ENCODE data around the gene ZSCAN31. TPM values are rescaled to one million over a fixed set of nuclear protein-coding genes. Genes with fewer than 3 reads are reported as not detected.

Gene ZSCAN31
- total and polyA plus RNA-seq, 9 of the 15 experiments (the other 6 are each of a cell fraction or from before 2014, with no cell fraction given): 3.9 to 12.1 (median 7.0) TPM

DNA sequence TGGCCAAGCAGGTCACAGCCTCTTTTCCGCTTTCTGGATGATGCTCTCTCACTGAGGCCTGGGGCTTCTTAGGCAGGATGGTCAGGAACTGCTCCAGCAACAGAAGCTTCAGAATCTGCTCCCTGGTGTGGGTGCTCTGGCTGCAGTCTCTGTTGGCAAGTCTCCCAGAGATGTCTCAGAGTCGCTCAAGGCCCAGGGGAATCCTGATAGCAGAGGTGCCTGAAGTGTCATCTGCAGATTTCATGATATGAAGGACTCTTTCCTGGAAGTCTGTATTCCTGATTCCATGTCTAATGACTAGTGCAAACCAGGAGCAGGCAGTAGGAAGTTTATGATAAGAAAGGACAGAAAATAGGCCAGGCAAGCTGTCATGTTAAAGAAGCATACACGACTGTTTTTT, 20.3 kb downstream of the ZSCAN31 start:
- no peaks in the 10 kb centered on the region for H3K36me3 ChIP-seq (ENCODE audit: control insufficient read depth, insufficient read depth, low read length)
- peaks cover 6 to 13% of the 10 kb centered on the region in 2 experiments; a peak in 4 of 5 replicates for H3K4me1 ChIP-seq (replicated peaks in 1 of 2; ENCODE audit: control insufficient read depth in 2 of 2, insufficient read depth in 2 of 2, low read length in 2 of 2)
- in situ Hi-C loops (cut with MboI): no loop called here
- H3K4me2 ChIP-seq (ENCODE audit: insufficient read depth, low read length): peak overlapping the region; percentile 15; the same call in 1 of the 2 replicates
- H3K4me3 ChIP-seq: no peak overlapping the region
- CTCF ChIA-PET (ENCODE audit: low intra/inter-chr PET ratio): no interaction called here
- 22% methylated on average over 3 of the region's 3 CpGs for WGBS (ENCODE audit: insufficient coverage, low coverage, missing lambda C conversion rate)
- H3K9ac ChIP-seq (ENCODE audit: insufficient read depth in 1 of 2, low read depth in 2 of 2, low read length in 2 of 2): peak overlapping the region in 1 of 2 experiments; percentile 53; a peak in 1 of 4 replicates
- peak overlapping the region; percentile 5; the same call in 1 of the 2 replicates for H2AFZ ChIP-seq (ENCODE audit: low read depth, low read length)
- no peak overlapping the region for H3K27ac ChIP-seq (ENCODE audit: extremely low read depth, low read depth, low read length)
- H3K9me1 ChIP-seq (ENCODE audit: control insufficient read depth, insufficient read depth, low read length): no peaks in the 10 kb centered on the region
- H3K79me2 ChIP-seq (ENCODE audit: control insufficient read depth, insufficient read depth, low read length): no peaks in the 10 kb centered on the region
- POLR2A ChIA-PET: interaction anchor here (0.7 to 3.3 kb wide), 7 partner anchors 15 to 266 kb away, joined by 3 to 26 read pairs (median 3); partner anchors contain the start of gene ZSCAN31
- peak in 2 of 4 experiments; percentile 62 to 82 for DNase-seq (ENCODE audit: extremely low read depth in 1 of 4, low spot score in 3 of 4)
- BruUV-seq (replicated peaks): no TSS peak
- H4K20me1 ChIP-seq (replicated peaks; ENCODE audit: control insufficient read depth, insufficient read depth, low read length): no peaks in the 10 kb centered on the region
- peak; percentile 75 for ATAC-seq
- FAIRE-seq: peak; percentile 82
- intact Hi-C loops (cut with micrococcal nuclease): no loop called here
- no peaks in the 10 kb centered on the region for H3K9me3 ChIP-seq (replicated peaks; ENCODE audit: control insufficient read depth, insufficient read depth, low read depth, low read length)
- H3K27me3 ChIP-seq (ENCODE audit: control insufficient read depth in 2 of 2, insufficient read depth in 2 of 2, low read length in 2 of 2): no peaks in the 10 kb centered on the region
- TF ChIP-seq ZKSCAN8 (CRISPR knock-in tag; IDR thresholded peaks at IDR 0.05): no peak
- TF ChIP-seq CHCHD3 (CRISPR knock-in tag; IDR thresholded peaks at IDR 0.05): no peak
- peak; percentile 63; the same call in 1 of the 2 replicates for TF ChIP-seq GATA2 (CRISPR knock-in tag; IDR thresholded peaks at IDR 0.05)
- no peak for TF ChIP-seq BHLHE40 (IDR thresholded peaks at IDR 0.05; ENCODE audit: low read length)
- no peak for TF ChIP-seq BRCA1 (IDR thresholded peaks at IDR 0.05)
- no peak for TF ChIP-seq BRCA1 (CRISPR knock-in tag; IDR thresholded peaks at IDR 0.05)
- peak; percentile 29; the same call in 1 of the 2 replicates for TF ChIP-seq CBFA2T2 (conservative IDR thresholded peaks at IDR 0.05)
- no peak for TF ChIP-seq PTBP1 (IDR thresholded peaks at IDR 0.05; ENCODE audit: low read depth, low read length)
- no peak for TF ChIP-seq ZNF436 (CRISPR knock-in tag; IDR thresholded peaks at IDR 0.05)
- TF ChIP-seq TCF3 (CRISPR knock-in tag; IDR thresholded peaks at IDR 0.05): peak; percentile 51; the same call in 1 of the 2 replicates
- TF ChIP-seq MYC (IDR thresholded peaks at IDR 0.05; ENCODE audit: low read depth, low read length): no peak
- no peak for TF ChIP-seq MYC (CRISPR knock-in tag; IDR thresholded peaks at IDR 0.05; ENCODE audit: borderline replicate concordance, low read depth)
- TF ChIP-seq, protein P1, sequence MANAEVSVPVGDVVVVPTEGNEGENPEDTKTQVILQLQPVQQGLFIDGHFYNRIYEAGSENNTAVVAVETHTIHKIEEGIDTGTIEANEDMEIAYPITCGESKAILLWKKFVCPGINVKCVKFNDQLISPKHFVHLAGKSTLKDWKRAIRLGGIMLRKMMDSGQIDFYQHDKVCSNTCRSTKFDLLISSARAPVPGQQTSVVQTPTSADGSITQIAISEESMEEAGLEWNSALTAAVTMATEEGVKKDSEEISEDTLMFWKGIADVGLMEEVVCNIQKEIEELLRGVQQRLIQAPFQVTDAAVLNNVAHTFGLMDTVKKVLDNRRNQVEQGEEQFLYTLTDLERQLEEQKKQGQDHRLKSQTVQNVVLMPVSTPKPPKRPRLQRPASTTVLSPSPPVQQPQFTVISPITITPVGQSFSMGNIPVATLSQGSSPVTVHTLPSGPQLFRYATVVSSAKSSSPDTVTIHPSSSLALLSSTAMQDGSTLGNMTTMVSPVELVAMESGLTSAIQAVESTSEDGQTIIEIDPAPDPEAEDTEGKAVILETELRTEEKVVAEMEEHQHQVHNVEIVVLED (CRISPR knock-in tag; IDR thresholded peaks at IDR 0.05): no peak
- no peak for TF ChIP-seq RAD51 (IDR thresholded peaks at IDR 0.05; ENCODE audit: borderline replicate concordance, low read depth)
- TF ChIP-seq SIN3A (IDR thresholded peaks at IDR 0.05; ENCODE audit: borderline replicate concordance in 2 of 2, control insufficient read depth in 1 of 2, low read depth in 2 of 2, low read length in 2 of 2): no peak
- TF ChIP-seq CEBPG (CRISPR knock-in tag; IDR thresholded peaks at IDR 0.05): no peak
- no peak for TF ChIP-seq CEBPG (tag; conservative IDR thresholded peaks at IDR 0.05 in 1 of 2, IDR thresholded peaks at IDR 0.05 in 1 of 2)
- no peak for TF ChIP-seq NUFIP1 (IDR thresholded peaks at IDR 0.05; ENCODE audit: partially characterized antibody)
- no peak for TF ChIP-seq ZEB2 (IDR thresholded peaks at IDR 0.05)
- peak in 1 of 2 experiments; percentile 43; a peak in 1 of 4 replicates for TF ChIP-seq MAZ (CRISPR knock-in tag; conservative IDR thresholded peaks at IDR 0.05 in 1 of 2, IDR thresholded peaks at IDR 0.05 in 1 of 2)
- peak; percentile 81; the same call in 1 of the 2 replicates for TF ChIP-seq CTBP1 (IDR thresholded peaks at IDR 0.05; ENCODE audit: borderline replicate concordance)
- 0 out of 2 replicates have a peak, but pooled peaks have one; percentile 53 for TF ChIP-seq MTA3 (IDR thresholded peaks at IDR 0.05; ENCODE audit: borderline replicate concordance)
- TF ChIP-seq CBX5 (IDR thresholded peaks at IDR 0.05; ENCODE audit: borderline replicate concordance, low read depth): no peak
- TF ChIP-seq EP300 (IDR thresholded peaks at IDR 0.05; ENCODE audit: low read length): peak; percentile 29; the same call in 1 of the 2 replicates

Measured in K562 (cell line).